ENCODE measurements around the gene PCYT2.

PCYT2 gene

GRCh38 chr17:81914103-81914850, 3.1 kb upstream of the PCYT2 start:
- H3K4me1 ChIP-seq (ENCODE audit: insufficient read depth, low read length, severe bottlenecking): peaks cover 40% of the 10 kb centered on the region
- no peak overlapping the region for H3K4me2 ChIP-seq (ENCODE audit: low read length)
- no peaks in the 10 kb centered on the region for H4K20me1 ChIP-seq (ENCODE audit: insufficient read depth, low read length)
- no peaks in the 10 kb centered on the region for H3K79me2 ChIP-seq (ENCODE audit: insufficient read depth, low read length)
- peaks cover 46% of the 10 kb centered on the region for H3K36me3 ChIP-seq (ENCODE audit: insufficient read depth, low read length)
- H3K9me2 ChIP-seq (ENCODE audit: low read depth, low read length): no peaks in the 10 kb centered on the region
- no peak overlapping the region for H3K27ac ChIP-seq (ENCODE audit: low read depth, low read length, poor library complexity, severe bottlenecking)
- no peaks in the 10 kb centered on the region for H3K9me3 ChIP-seq (ENCODE audit: low read length)
- H2AFZ ChIP-seq (ENCODE audit: low read length): no peak overlapping the region
- H3K9ac ChIP-seq (ENCODE audit: low read length): no peak overlapping the region
- no peaks in the 10 kb centered on the region for H3K27me3 ChIP-seq (ENCODE audit: insufficient read depth, low read length)
- TF ChIP-seq CTCF (IDR thresholded peaks at IDR 0.05; ENCODE audit: low read length) (no peak), EZH2 (IDR thresholded peaks at IDR 0.05; ENCODE audit: borderline replicate concordance, low read length) (no peak)
- H3F3A ChIP-seq (ENCODE audit: insufficient read depth, low read length): no peaks in the 10 kb centered on the region
- no peak overlapping the region for H3K4me3 ChIP-seq (ENCODE audit: low read depth, low read length, poor library complexity, severe bottlenecking)

- no peak overlapping the region for H3K9ac ChIP-seq (ENCODE audit: low read length)
Measured at GRCh38 chr17:81913394-81914102, 2.3 kb upstream of the PCYT2 start.

More at GRCh38 chr17:81913394-81914102, 2.3 kb upstream of the PCYT2 start:
- Histone ChIP-seq H3K9me3 (ENCODE audit: low read length) (no peaks in the 10 kb centered on the region), H3K36me3 (ENCODE audit: insufficient read depth, low read length) (peaks cover 49% of the 10 kb centered on the region), H3K27me3 (ENCODE audit: insufficient read depth, low read length) (no peaks in the 10 kb centered on the region), H3K79me2 (ENCODE audit: insufficient read depth, low read length) (no peaks in the 10 kb centered on the region), H3K4me2 (ENCODE audit: low read length) (no peak overlapping the region), H3K9me2 (ENCODE audit: low read depth, low read length) (no peaks in the 10 kb centered on the region), H3F3A (ENCODE audit: insufficient read depth, low read length) (no peaks in the 10 kb centered on the region), H2AFZ (ENCODE audit: low read length) (no peak overlapping the region), H3K4me3 (ENCODE audit: low read depth, low read length, poor library complexity, severe bottlenecking) (no peak overlapping the region), H3K4me1 (ENCODE audit: insufficient read depth, low read length, severe bottlenecking) (peaks cover 36% of the 10 kb centered on the region), H3K27ac (ENCODE audit: low read depth, low read length, poor library complexity, severe bottlenecking) (no peak overlapping the region), H4K20me1 (ENCODE audit: insufficient read depth, low read length) (no peaks in the 10 kb centered on the region)
- no peak for TF ChIP-seq EZH2 (IDR thresholded peaks at IDR 0.05; ENCODE audit: borderline replicate concordance, low read length)
- TF ChIP-seq CTCF (IDR thresholded peaks at IDR 0.05; ENCODE audit: low read length): no peak

All from OCI-LY1 (cell line).